NCI-H2081 (cell line): Measurements from ENCODE around the gene AFDN.

Source experiments
- DNase-seq, 2 experiments: peaks; one replicate each; lab custom pipeline; 2025; lab: John Stamatoyannopoulos, UW

The AFDN gene

DNA sequence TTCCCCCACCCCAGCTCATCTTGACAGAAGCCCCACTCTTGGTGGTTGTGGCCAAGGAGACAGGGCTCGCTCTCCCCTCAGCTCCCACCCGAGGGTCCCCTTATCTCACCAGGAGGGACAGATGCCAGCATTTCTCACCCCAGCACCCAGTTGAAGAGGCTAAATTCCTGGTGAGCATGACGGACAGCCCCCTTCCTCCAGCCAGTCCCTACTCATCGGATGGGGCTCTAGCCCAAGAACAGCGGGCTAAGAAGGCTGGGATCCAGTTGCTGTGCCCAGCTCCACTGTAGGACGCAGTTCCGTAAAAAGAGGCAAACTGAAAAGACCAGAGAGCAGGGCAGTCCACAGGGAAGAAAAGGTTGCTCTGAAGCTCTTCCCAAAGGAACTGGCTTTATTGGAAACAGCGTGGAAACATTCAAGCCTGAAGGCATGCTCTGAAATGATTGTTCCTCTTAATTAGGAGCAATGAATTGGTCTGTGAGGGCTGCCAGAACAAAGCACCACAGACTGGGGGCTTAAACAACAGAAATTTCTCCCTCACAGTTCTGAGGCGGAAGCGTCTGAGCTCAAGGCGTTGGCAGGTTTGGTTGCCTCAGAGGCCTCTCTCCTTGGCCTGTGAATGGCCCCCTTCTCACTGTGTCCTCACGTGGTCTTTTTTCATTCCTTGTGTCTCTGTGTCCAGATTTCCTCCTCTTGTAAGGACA lies 152.9 kb downstream of the AFDN start:
- no peak for DNase-seq

DNA sequence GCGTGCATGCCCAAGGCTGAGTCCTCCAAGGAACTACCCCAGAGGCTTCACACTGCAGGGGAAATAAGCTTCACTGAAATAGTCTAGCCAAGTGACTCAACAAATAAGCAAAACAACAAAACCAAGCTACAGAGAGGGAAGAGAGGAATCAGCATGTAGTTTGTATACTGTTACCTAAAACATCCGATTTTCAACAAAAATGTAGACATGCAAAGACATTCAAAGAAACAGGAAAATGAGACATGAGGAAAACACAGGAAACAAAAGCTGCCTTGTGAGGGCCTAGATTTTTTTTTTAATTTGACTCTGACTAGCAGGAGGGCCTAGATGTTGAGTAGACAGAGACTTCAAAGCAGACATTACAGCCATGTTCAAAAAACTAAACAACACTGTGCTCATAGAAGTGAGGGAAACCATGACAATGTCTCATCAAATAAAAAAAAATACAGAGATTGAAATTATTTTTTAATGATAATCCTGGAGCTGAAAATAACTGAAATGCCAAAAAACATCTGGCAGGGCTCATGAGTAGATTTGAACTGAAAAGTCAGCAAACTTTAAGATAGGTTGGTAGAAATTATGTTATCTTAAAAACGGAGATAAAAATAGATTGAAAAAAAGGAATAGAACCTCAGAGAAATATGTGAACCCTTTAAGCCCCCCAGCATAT lies 154.3 kb downstream of the AFDN start:
- no peak for DNase-seq

DNA sequence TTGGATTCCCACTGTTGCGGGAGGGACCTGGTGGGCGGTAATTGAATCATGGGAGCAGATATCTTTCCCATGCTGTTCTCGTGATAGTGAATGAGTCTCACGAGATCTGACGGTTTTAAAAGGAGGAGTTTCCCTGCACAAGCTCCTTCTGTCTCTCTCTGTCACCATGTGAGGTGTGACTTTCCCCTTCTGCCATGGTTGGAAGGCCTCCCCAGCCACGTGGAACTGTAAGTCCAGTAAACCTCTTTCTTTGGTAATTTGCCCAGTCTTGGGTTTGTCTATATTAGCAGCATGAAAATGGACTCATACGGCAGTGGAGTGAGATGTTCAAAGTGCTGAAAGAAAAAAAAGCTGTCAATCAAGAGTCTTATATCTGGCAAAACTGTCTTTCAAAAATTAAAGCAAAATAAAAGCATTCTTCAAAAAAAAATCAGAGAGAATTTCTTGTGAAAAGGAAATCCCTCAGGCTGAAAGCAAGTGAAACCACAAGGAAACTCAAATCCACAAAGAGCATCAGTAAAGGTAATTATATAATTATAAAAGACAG lies 155.3 kb downstream of the AFDN start:
- DNase-seq: no peak

DNA sequence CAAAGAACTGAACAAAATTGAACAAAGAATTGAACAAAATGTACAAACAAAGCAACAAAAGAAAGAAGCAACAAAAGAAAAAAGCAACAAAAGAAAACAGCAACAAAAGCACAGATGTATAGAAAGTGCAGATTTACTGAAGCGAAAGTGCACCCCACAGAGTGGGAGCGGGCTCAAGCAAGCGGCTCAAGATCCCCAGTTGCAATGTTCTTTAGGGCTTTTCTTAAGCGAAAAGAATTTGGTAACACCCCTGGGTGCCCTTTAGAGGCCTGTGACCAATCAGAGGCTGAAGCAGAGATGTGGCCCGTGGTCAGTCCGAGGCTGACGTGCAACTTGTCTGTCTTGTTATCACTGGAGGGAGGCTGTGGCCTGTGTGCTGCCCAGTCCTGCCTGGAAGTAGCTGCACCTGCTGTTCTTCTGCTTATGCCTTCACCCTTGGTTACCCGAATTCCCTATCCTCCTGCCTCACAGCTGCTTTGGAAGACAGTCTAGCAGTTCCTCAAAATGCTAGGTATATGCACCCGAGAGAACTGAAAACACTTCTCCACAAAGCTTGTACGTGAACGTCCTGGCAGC lies 157.5 kb downstream of the AFDN start:
- DNase-seq: no peak

DNA sequence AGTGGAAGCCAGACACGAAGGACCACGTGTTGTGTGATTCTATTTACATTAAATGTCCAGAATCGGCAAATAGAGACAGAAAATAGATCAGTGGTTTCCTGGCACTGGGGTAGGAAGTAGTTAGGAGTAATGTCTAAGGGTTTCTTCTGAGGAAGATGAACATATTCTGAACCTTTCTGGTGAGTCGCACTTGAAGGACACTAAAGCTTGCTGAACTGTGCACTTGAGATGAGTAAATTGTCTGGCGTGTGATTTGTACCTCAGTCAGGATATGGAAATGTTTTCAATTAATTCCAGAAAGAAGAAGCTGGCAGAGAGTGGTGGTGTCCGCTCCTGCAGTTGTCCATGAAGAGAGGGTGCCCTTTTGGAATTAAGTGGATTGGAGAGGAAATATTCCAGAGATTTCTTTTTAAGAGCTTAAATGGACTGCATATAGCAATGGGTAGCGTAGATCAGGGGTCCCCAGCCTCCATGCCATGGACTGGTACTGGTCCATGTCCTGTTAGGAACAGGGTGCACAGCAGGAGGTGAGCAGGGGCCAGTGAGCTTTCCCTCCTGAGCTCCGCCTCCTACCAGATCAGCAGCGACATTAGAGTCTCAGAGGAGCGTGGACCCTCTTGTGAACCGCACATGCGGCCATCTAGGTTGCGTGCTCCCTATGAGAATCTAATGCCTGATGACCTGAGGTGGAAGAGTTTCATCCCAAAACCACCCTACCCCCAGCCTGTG lies 158.3 kb downstream of the AFDN start:
- no peak for DNase-seq

DNA sequence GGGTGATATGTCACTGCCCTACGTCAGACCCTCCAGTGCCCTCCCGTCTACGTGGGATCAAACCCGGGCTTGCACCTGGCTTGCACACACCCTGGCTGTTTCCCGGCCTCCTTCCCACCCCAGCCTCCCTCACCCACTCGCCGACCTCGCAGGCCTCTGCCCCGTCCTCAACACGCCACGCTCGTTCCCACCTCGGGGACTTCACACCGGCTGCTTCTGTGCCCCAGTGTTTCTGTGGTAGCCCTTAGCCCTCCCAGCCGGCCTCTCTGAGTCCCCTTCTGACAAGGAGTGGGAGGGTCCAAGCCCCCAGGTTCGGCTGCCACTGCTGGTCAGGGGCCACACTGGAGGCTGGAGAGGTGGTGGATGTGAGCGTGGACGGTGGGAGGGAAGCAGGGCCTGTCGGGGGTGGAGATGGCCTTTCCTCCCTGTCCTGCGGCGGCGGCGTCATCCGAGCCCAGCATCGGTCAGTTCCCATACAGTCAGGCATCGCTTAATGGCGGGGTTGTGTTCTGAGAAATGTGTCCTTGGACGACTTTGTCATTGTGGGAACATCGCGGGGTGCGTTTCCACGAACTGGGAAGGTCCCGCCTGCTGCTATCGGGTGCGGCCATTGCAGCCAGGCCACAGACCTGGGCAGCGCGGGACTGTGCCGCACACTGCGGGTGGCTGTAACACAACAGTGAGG lies 159.3 kb downstream of the AFDN start:
- DNase-seq: no peak

DNA sequence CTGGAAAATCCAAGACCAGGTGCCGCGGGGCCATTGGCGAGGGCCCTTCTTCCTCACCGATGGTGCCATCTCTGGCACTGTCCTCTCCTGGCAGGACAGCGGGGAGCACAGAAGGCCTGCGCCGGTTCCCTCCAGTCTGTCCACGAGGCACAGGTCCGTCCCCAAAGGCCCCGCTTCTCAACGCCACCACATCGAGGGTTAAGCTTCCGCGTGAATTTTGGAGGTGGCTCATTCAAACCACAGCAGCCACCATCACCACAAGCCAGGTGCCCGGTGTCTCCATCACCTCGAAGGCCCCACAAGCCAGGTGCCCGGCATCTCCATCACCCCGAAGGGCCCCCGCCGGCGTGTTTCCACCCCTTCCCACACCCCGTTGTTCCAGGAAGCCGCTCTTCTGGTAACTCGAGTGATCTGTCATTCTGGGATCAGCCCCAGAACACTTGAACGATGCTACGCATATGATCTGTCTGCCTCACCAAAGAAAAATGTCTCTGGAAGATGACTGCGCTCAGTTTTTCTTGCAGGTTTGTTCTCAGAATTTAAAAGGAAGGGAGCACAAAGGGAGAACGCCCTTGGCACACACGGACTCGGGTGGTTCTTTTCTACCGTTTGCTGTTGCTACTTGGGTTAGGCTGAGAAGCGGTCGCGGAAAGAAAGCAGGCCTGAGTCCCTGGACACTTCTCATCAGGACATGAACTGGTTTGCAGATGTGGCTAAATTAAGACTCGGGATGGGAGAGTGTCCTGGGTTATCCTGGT lies 160.9 kb downstream of the AFDN start:
- no peak for DNase-seq

DNA sequence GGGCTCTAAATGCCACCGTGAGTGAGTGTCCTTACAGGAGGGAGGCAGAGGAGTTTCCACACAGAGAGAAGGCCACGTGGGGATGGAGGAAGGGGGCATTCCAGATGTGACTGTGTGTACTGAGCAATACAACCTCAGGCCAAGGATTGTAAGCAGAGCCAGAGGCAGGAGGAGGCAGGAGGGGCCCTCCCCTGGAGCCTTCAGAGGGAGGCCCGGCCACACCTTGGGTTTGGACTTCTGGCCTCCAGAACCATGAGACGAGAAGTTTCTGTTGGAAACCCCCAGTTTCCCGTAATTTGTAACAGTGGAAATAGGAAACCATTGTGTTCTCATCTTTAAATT lies 161.4 kb downstream of the AFDN start:
- DNase-seq: no peak

DNA sequence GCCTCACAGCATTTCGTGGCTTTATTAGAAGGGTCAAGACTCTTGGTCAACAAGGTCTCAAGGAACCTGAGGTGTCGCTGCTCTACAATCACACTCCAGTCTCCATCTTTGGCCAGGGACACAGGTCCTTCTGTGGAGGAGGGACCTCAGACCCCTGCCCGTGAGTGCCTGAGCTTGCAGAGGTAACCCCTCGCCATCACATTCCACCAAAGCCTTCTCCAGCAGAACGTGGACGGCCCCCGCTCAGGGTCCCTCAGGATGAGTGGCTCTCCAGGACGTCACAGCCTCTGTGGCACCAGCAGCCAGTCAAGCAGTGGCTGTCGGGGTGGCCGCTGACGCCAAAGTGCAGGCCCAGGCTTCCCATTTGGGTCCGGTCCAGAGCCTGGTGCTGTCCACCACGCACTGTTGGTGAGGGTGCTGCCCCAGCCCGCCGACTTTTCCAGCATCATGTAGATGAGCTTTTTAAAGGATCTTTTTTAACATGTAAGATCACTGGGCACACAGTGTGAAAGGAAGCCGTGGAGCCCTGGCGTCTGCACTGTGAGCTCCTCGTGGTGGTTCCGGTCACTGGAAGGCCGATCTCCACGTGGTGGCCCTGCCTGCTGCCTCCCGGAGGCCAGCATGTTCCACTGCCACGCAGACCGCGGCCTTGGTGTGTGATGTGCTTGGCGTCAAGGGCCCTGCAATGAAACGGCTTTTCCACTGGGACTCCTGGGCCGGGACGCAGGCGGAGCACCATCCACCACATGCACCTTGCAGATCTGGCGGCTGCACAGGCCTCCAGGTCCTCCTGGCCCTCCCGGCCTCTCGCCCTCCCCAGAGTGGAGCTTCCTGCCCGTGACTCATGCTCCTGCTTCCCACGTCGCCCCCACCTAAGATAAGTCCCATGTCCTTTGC lies 162.5 kb downstream of the AFDN start:
- no peak for DNase-seq

DNA sequence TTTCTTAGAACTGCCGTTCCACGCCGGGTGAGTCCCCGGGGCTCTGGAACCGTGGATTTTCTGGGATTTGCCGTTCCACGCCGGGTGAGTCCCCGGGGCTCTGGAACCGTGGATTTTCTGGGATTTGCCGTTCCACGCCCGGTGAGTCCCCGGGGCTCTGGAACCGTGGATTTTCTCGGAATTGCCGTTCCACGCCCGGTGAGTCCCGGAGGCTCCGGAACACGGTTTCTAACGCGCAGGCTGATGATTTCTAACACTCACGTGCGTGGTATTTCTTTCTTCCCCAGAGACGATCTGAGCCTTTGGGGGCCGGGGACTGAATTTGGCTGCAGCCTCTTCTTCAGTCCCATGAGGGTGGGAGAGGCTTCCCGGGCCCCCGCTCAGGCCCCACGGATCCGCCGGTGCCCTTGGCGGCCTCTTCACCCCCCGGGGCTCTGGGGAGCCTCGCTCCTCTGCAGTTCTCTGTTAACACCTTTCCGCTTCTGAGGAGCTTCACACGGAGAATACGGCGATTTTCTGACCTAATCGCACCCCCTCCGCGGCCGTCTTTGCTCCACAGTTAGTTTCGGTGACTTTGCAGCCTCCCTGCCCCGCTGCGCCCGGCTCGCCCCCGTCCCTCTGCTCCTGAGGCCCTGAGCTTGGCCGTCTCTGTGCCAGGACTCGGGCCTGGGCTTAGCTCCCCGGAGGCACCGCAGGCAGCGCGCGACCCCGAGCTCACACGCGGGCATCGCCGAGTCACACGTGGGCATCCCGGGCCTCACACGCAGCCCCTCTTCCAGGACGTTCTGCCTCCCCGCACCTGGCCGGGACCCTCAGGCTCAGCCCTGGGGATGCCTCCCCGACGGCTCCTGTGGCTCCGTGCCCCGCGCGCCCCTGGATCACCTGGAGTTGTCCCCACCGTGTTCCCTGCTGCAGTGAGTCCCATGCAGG lies 163.6 kb downstream of the AFDN start:
- DNase-seq: no peak

DNA sequence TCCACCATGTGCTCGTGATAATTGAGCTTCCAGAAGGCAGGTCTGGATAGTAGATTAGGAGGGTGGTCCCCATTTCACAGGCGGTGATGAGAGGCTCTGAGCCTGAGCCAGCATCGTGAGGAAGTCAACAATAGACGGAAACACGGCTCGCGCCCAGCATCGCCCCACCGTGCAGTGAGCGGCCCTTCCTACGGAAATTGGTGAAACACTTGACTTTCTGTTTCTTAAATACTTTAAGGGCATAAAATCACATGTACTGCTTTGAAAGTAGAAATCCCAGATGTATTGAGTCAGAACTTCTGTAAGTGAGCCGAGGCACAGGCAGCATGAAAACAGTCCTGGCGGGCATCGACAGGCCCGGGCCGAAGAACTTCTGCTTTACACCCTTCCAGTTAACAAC lies 166.5 kb downstream of the AFDN start:
- DNase-seq: no peak

DNA sequence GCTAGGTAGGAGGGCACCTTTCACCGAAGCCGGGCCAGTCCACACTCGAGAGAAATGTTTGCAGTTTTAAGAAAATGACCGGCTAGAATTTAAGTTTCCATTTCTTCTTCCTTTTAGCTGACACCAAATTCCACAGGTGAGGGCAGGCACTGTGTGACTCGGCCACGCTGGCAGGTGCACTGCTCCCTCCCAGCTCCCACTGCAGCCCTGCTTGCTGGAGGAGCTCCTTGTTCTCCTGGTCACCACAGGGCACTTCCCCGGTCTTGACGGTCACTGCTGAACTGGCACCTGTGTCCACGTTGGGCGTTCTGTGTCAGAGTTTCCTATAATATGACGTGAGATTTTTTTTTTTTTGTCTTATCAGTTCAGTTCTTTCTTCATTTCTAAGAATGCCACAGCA lies 167.1 kb downstream of the AFDN start:
- DNase-seq: no peak

DNA sequence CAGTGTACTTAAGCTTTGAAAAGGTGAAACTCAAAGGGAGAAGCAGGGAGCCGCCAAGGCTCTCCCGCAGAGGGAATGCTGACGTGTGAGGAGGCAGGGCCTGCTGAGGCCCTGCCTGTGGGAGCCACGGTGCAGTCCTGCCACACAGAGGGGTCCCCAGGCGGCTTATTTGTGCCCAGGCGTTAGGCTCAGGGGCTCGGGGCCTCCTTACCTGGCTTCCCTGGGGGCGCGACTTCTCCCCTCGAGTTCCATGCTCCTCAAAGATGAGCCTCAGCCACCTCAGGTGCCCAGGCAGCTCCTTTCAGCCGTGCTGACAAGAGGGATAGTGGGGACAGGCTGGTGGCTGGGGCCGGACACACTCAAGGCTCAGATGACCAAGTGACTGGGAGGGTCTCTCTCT lies 168.6 kb downstream of the AFDN start:
- no peak for DNase-seq

DNA sequence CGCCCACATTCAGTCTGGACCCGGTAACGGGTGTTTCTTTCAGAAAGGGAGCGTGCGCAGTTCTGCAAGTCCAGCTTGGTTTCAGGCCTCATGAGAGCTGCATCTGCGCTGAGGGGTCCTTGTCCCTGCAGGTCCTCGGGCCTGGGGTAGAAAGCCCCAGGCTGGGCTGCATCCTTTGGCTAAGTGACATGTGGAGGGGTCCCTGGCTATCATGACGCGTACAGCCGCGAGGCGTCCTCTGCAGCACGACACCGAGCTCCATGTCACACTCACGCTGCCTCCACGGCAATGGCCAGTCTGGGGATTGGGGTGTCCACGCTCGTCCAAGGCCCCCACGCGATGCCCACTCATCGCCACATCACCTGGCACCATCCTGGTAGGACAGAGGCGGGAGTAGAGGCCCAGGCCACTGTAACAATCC lies 169.0 kb downstream of the AFDN start:
- DNase-seq: no peak

DNA sequence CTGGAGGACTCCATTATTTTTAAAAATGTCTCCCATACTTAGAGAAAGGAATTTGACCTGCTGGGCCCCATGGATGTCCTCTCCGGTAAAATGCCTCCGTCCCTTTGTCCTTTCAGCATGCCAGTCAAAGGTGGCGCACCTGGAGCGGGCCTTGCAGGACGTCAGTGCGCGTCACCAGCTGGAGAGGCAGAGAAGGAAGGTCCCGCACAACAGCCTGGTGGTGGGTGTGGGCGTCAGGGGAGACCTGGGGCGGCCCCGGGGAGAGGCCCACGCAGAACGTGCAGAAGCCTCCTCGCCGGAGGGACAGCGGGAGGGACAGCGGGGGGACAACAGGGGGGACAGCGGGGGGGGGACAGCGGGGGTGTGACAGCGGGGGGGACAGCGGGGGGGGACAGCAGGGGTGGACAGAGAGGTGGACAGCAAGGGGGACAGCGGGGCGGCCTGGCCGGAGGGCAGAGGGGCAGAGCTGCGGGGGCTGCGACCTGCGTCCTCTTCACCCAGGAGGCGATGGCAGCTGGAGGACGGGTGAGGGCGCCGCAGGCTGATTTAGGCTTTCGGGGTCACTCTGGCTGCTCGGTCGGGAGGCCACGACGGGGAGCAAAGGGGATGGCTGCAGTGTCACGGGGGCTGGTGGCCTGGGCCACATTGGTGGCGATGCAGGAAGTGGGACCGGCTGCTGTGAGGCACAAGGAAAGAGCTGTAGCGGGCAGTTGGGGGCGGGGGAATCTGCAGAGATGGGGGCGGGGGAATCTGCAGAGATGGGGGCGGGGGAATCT lies 169.9 kb downstream of the AFDN start:
- DNase-seq: no peak

DNA sequence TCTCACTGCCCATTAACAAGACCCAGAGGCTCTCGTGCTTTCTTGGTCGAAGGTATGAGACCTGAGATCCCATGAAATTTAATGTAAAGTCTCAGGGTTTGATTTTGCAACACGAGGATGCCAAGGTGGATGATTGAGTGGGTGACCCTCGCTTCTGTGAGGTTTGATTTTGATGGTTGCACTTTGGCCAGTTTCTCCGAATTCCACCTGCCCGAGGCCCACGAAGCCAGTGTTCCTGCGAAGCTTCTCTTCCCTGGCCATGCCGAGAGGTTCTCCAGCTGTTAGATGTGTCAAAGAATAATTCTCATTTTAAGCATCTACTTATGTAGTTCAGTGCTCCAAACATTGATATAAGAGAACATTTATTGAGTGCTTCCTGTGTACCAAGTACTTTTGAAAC lies 170.9 kb downstream of the AFDN start, which contains the start of gene KIF25:
KIF25 (plus strand) TSS at position 30 of the 400 bp plus-strand sequence. CDS start 31,915 bp downstream, outside the sequence.
- no peak for DNase-seq

DNA sequence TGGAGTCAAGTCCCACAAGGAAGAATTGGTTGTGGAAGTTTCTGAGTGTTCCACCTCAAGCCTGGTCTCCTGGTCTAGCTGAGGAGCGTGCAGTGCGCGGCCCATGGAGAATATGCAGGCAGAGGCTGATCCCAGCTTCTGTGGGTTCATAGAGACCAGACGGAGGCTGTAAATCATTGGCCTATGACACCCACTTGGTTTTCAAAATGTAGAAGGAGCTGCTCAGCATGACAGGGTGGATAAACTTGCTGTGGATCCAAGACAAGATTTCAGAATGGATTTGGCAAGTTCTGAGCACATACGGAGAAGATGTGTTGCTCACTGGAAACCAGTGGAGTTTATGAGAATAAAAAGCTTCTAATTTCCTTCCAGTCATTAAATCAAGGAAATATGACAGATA lies 171.5 kb downstream of the AFDN start:
- no peak for DNase-seq
